ENCODE measurements around the gene IFNA5.

The IFNA5 gene

DNA sequence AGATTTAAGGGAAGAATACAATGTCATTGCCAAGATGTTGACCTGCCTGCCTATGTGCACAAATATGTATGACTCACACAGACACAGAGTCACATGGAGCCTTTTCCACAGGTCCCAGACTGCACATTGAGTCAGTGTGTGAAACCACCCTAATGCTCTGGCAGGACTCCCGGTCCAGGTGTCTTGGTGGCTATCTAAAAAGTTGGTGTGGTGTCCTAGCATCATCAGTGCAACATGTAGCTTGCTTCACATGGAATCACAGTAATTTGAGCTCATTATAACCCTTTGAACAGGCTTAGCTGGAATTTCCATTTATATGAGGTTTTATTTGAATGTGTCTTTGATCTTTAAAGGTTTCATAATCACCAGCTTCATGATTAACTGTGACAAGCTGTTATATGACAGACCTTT lies 10.7 kb downstream of the IFNA5 start:
- no peak for DNase-seq (ENCODE audit: low read depth)

DNA sequence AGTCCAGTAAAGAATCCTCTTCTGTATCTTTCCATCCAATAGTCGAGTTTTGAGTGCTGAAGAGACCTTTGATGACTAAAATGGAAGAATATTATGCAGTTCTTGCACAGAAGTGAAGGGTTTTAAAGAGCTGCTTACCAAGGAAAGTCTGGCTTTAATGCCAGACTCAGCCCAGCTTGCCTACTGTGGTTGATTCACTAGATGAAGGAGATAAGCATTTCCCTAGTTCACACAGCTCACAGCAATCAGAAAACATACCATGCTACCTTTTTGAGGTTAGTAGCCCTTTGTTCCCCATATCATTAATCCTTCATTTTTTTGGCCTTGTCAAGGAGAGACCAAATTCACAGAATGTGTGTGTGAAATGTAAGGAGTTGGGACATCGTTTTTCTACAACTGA lies 15.3 kb downstream of the IFNA5 start:
- no peak for DNase-seq (ENCODE audit: low read depth)

DNA sequence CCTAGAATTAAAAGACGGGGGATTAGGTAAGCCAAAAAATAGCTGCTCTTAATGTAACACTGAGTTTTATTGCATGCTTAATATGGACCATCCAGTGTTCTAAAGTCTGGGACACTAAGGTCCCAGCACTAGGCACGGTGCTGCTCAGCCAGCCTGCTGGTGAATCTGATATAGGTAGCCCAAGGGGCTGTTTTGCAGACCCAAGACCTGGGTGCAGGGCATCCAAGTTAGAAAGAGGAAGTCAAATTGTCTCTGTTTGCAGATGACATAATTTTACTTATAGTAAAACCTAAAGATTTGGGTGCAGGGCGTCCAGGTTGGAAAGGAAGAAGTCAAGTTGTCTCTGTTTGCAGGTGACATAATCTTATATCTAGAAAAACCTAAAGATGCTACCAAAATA lies 17.8 kb downstream of the IFNA5 start:
- DNase-seq (ENCODE audit: low read depth): no peak

DNA sequence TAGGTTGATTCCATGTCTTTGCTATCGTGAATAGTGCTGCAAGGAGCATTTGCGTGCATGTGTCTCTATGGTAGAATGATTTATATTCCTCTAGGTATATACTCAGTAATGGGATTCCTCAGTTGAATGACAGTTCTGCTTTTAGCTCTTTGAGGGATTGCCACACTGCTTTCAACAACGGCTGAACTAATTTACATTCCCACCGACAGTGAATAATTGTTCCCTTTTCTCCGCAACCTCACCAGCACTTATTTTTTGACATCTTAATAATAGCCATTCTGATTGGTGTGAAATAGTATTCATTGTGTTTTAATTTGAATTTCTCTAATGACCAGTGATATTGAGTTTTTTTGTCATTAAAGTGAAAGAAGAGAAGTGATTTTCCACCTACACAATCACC lies 18.5 kb downstream of the IFNA5 start:
- no peak for DNase-seq (ENCODE audit: low read depth)

DNA sequence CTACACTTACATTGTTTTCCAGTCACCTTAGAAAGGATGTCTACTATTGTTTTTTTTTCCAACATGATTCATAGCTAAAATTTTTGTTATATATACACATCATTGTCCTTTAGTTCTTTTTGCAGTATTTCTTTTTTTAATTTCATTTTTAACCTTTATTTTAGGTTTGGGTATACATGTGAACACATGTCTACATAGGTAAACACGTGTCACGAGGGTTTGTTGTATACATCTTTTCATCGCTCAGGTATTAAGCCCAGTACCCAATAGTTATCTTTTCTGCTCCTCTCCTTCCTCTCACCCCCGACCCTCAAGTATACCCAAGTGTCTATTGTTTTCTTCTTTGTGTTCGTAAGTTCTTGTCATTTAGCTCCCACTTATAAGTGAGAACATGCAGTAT lies 19.0 kb downstream of the IFNA5 start:
- no peak for DNase-seq (ENCODE audit: low read depth)

- DNase-seq (ENCODE audit: low read depth): no peak
These were observed 23.8 kb downstream of the IFNA5 start for GRCh38 chr9:21281275-21281674.

DNA sequence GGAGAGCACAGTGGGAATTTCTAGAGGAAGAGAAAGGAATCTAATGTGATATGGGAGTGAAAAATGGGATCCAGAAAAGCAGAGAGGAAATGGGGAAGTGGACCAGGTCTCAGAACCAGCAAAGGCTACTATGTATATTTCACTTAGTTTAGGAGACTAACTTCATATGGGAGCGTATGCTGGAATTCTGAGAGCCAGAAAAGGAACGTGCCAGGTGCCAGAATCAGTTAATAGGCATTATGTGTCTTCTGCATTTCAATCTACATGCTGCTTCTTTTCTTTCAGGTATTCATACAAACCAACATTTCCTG lies 36.8 kb downstream of the IFNA5 start:
- no peak for DNase-seq (ENCODE audit: low read depth)

GRCh38 chr9:21267485-21268346 lies 37.4 kb downstream of the IFNA5 start:
- DNase-seq (ENCODE audit: low read depth): no peak

DNA sequence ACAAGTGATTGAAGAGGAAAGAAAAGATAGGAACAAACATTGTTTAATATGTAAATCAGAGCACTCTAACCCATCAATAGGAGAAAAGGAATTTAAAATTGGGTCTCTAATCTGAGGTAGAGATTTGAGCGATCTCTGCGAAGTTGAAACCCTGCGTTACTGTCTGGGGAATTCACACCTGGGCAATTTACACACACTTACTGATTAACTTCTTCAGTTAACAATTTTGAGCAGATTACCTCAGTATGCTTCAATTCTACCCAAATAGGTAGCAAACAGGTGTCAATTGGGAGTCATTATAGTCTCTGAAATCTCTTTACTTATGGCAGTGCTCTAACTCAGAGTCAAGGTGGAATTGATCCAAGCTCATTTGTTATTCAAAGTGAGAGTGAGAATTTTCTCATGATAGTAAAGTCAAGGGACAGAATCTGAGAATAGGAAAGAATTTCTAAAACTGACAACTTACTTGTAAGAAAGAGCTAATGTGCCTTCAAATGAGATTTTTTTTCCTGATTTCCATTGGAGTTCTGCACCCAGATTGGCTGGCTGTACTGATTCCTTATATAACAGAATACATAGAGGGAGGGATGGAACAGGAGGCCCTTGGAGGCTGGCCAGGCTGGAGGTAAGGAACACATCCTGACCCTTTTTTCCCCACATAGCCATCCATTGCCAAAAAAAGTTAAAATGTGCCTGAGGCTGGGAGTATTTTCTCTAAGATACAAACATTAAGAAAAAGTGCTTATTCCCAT lies 38.2 kb downstream of the IFNA5 start:
- no peak for DNase-seq (ENCODE audit: low read depth)

DNA sequence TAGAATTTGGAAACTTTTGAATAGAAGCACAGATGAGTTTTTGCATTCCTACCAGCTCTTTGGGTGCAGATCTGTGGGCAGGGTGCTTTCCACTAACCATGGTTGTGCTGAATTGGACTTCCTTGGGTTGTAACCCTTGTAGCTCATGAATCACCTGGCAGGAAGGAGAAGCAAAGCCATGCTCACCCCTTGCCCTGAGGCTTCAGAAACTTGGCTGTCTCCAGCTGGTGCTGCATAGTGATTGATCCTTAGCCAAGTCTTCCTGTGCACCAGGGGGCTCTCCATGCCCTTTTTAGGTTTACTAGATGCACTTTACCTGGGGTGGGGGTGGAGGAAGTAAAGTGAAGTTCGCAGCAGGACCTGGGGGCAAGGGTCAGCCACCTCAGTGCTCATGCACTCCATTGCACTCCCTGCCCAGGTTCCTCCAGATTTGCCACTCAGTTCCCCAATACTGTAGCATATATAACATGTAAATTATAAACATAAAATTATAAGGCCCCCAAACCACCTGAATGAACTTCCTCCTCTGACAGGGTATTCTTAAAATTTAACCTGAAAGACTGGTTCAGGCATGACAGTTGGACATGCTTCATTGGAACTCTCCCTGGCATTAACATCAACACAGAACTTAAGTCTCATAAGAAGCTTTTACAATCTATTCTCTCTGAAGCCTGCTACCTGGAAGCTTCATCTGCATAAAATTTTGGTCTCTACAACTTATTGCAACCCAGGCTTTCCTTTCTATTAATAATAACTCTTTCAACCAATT lies 39.5 kb downstream of the IFNA5 start:
- DNase-seq (ENCODE audit: low read depth): no peak

- DNase-seq (ENCODE audit: low read depth): no peak
These were observed 49.4 kb downstream of the IFNA5 start for GRCh38 chr9:21255538-21256212.

All from stromal cell of bone marrow (primary cell).